ENCODE results near the gene CFAP20.
"Not testable (repeated sequence)": the region's sequence is repeated elsewhere in the genome, so short reads cannot be mapped to it uniquely, and the experiment has no call there.

Gene CFAP20

DNA sequence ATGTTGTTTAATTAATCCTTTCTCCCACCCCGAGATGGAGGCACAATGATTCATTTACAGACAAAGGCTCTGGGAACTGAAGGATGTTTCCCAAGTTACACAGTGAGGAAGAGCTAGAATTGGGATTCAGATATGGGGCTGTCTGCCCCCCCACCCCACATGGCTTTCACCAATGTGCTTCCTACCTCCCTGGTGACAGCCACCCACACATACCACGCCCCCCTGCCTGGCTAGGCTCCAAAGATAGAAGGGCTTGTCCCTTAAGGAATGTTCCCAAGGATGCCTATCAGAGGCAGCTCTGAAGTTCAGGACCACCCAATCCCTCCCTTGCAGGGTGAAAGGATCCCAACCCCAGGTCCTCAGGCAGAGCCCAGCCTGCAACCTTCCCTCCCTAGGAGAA, 32.9 kb downstream of the CFAP20 start:
- DNase-seq (ENCODE audit: low spot score): no peak

DNA sequence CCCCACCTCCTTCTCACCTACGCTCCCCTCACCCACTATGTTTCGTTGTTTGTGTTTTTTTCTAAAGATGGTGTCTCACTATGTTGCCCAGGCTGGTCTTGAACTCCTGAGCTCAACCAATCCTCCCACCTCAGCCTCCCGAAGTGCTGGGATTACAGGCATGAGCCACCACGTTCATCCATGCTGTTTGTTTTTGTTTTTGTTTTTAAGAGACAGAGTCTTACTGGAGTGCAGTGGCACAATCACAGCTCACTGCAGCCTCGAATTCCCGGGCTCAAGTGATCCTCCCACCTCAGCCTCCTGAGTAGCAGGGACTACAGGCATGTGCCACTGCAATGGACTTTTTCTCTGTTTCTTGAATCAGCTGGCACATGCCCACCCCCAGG, 33.6 kb downstream of the CFAP20 start:
- DNase-seq (ENCODE audit: low spot score): not testable (repeated sequence)

DNA sequence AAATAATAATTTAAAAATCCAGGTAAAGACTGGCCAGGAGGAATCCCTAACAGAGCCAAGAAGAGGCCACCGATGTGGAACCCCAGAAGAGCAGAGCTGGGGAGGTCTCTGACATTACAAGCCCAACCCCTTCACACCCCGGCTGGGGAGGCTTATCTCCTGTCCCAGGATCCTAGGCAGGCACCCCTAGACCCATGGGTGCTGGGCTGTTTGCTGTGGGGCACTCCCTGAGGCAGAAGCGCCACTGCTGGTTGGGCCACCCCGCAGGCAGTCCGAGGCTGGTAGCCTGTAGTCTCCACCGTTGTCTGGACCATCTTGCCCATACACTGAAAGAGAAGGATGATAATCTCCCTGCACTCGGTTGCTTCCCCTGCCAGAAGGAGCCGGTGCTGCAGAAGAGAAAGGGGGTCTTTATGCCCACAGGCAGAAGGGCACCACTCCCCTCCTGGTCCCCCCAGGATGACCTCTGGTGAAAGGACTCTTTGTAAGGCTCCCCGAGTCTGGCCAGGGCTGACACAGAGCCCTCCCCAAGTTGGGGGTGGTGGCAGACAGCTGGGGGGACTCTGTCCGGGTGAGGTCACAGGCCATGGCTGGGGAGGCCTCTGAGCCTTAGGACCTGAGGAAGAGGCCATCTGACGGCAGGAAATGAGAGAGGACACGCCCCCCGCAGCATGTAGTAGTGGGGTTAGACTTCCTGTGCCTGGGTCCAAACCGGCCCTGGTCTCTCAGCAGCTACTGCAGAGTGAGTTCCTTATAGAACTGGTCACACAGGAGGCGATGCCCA, 34.2 kb downstream of the CFAP20 start:
- no peak for DNase-seq (ENCODE audit: low spot score)

DNA sequence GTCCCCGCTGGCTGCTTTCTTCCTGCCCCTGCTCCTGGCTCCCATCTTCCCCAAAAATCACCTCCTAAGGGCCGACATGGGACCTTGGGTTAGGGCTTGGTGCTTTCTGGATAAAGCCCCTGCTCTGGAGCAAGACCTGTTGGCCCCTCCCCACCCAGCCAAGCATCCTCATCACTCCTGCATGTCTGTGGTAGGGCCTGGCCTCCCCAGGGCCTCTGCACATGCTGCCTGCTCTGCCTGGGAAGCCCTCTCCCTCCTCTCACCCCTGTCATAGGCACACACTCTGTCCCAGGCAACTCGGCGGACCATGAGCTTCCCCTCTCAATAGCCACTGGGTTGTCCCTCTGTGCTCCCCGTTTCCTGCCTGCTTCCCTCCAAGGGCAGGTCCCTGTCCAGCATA, 35.2 kb downstream of the CFAP20 start:
- DNase-seq (ENCODE audit: low spot score): no peak

DNA sequence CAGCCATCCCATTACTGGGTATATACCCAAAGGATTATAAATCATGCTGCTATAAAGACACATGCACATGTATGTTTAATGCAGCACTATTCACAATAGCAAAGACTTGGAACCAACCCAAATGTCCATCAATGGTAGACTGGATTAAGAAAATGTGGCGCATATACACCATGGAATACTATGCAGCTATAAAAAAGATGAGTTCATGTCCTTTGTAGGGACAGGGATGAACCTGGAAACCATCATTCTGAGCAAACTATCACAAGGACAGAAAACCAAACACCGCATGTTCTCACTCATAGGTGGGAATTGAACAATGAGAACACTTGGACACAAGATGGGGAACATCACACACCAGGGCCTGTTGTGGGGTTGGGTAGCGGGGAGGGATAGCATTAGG, 38.8 kb downstream of the CFAP20 start:
- not testable (repeated sequence) for DNase-seq (ENCODE audit: low spot score)

DNA sequence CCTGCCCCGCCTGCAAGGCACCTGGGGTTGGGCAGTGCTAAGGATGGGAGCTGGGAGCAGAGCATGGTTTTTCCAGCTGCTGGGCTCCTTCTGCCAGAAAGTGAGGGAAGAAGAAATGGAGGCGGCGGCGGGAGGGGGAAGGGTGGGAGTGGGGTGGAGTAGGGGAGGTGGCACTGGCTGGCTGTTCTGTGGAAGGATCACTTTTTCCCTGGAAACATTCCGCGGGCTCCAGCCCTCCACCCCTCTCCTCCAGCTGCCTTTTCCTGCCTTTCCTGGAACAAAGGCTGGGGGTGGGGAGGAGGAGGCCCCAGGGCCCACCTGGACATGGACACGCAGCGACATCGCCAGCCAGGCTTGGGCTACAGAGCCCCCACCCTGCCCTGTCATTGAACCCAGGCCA, 41.1 kb downstream of the CFAP20 start:
- DNase-seq (ENCODE audit: low spot score): no peak

DNA sequence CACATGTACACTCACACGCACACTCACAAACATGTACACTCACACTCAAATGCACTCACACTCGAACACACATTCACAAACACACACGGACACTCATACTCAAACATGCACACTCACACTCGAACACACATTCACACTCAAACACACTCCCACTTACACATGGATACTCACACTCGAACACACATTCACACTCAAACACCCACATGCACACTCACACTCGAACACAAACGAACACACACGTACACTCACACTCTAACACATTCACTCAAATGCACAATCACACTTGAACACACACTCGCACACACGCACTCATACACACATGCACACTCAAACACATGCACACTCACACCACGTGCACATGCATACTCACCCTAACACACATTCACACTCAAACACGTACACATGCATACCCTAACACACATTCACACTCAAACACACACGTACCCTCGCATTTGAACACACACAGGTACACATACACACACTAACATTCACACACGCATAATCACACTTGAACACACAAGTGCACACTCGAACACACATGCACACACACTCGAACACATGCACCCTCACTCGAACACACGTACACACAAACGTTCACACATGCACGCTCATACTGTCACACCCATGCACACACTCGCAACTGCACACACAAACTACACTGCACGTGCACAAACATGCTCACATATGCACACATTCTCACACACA, 41.8 kb downstream of the CFAP20 start:
- no peak for DNase-seq (ENCODE audit: low spot score)

DNA sequence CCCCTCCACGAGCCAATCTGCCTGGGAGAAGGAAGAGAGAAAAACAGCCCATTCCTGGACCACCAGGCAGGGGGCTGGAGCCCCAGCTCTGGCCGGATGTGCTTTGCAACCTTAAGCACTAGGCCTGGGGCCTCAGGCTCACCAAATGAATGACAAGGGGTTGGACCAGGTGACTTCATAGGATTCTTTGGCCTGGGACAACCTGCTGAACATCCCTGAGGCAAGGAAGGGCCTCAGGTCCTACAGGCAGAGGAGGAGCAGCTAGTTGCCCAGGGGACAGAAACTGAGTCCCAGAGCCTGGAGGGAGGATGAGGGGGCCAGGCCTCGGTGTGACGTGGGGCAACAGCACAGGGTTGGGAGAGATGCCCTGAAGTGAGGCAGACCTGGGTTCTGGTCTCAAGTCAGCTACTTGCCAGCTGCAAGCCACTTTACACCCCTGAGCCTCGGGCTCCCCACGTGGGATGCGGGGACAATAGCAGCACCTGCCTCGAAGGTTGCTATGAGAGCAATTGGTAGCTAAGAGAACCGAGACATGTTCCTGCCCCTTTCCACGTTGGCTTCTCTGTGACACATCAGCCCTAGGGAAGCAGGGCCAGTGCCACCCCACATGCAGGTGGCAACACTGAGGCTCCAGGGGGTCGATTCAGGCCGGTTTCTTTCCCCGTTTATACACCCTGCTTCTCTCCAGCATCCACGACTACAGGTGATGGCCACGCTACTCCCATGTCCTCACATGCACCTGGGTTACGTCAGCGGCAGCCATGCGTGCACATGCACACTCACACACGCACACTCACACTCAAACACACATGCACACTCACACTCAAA, 42.6 kb downstream of the CFAP20 start:
- DNase-seq (ENCODE audit: low spot score): no peak

DNA sequence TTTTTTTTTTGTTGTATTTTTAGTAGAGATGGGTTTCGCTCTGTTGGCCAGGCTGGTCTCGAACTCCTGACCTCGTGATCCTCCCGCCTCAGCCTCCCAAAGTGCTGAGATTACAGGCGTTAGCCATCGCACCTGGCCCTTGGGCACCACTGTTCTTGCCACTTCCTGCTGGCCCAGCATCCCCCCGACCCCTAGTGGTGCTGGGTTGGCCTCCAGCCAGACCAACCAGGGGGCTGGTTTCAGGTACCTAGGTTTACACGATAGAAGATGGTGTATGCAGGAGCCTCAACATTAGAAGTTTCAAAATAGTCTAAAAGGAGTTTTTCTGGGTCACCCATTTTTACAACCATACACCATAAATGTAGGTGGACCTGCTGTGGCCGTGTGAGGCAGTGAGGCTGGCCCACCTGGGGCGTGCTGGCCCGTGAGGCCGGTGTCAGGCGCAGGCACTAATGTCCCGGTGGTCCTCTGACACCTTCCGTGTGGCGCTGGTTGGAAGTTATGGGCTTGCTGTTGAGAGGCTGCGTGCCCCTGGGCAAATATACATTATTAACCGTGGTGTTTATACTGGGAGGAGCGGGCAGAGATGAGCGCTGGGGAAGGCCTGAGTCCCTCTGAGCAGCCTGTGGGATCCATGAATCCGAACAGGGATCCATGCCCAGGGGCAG, 43.5 kb downstream of the CFAP20 start:
- DNase-seq (ENCODE audit: low spot score): no peak

DNA sequence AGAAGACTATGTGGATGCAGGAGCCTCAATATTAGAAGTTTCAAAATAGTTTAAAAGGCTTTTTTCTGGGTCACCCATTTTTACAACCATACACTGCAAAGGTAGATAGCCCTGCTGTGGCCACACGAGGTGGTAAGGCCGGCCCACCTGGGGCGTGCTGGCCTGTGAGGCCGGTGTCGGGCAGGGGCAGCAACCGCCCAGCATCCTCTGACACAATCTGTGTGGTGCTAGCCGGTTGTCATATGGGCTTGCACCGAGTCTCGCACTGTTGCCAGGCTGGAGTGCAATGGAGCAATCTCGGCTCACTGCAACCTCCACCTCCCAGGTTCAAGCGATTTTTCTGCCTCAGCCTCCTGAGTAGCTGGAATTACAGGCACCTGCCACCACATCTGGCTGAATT, 44.0 kb downstream of the CFAP20 start:
- no peak for DNase-seq (ENCODE audit: low spot score)

DNA sequence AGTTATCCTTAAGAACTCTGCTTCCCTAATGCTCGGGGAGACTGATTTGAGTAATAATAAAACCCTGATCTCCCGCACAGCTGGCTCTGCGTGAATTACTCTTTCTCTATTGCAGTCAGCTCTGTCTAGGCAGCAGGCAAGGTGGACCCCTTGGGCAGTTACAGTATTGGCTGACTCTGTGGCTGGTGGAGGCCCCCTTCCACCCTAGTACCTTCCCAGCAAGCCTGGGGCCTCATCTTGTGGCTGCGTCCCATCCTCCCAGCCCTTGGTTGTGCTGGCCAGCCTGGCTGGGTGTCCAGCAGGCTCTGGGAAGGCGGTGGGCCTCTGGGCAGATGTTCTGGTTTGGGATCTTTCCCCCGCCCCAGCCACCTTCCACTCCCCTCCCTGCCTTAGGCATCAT, 44.5 kb downstream of the CFAP20 start:
- no peak for DNase-seq (ENCODE audit: low spot score)

DNA sequence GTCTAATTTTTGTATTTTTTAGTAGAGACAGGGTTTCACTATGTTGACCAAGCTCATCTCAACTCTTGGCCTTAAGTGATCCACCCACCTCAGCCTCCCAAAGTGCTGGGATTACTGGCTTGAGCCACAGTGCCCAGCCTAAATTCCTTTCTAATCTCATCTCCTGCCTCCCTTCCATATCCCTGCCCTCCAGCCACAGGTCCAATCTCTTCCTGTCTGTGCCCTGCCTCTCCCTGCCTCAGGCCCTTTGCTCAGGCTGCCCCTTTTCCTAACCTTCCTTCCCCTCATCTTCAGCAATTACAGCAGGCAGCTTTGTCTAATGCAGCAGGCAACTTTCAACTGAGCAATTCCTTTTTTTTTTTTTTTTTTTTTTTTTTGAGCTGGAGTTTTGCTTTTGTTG, 46.8 kb downstream of the CFAP20 start:
- DNase-seq (ENCODE audit: low spot score): no peak

DNA sequence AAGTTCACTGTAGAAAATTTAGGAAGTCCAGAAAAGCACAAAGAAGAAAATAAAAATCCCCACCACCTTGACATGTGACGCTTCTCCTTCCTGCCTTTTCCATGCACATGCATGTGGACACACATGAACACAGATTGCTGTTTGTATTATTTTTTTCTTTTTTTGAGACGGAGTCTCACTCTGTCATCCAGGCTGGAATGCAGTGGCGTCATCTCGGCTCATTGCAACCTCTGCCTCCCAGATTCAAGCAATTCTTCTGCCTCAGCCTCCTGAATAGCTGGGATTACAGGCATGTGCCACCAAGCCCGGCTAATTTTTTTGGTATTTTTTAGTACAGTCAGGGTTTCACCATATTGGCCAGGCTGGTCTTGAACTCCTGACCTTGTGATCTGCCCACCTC, 48.5 kb downstream of the CFAP20 start:
- DNase-seq (ENCODE audit: low spot score): not testable (repeated sequence)

DNA sequence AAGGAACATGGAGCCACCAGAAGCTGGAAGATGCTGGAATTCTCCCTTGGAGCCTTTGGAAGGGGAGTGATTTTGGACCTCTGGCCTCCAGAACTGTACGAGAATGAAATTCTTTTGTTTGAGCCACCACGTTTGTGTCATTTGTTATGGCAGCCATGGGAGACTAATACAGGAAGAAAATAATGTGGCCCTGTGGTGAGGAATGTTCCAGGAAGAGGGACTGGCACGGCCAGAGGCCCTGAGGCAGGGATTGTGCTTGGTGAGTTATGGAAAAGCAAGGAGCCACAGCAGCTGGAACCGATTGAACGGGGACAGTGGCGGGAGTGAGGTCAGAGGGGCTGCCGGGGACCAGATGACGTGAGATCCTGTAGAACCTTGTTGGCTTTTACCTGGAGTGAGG, 51.4 kb downstream of the CFAP20 start:
- no peak for DNase-seq (ENCODE audit: low spot score)

DNA sequence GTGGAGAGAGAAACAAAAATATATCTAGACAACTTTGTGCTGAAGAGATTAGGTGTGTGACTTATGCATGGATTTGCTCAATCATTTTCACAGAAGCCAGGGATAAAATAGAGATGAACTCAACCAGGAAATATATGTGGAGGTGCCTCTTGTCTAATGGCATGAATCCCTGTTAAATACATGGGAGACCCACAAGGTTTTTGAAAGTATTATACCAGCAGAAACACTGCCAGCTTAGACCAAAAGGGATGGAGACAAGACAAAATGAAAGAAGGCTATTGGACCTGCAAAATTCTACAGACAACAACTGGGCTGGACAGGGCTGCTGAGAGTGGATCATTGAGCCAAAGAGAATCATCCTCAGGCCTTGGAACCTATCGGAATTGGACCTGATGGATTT, 52.7 kb downstream of the CFAP20 start:
- no peak for DNase-seq (ENCODE audit: low spot score)

DNA sequence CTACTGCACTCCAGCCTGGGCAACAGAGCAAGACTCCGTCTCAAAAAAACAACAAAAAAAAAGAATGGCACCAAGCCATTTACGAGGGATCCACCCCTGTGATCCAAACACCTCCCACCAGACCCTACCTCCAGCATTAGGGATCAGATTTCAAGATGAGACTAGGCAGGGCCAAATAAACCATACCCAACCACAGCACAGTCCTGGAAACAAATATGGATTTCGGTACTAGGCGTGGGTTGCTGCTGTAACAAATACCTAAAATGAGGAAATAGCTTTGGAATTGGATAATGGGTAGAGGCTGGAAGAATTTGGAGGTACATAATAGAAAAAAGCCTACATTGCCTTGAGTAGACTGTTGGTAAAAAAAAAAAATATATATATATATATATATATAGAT, 54.5 kb downstream of the CFAP20 start:
- DNase-seq (ENCODE audit: low spot score): no peak

DNA sequence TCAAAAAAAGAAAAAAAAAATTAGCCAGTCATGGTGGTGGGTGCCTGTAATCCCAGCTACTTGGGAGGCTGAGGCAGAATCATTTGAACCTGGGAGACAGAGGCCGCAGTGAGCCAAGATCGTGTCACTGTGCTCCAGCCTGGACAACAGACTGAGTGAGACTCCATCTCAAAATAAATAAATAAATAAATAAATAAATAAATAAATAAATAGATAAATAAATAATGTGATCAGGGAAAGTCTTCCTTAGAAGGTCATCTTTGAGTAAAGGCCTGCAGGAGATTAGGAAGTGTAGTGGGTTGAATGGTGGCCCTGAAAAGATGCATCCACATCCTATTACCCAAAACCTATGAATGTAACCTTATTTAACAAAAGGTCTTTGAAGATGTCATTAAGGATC, 56.1 kb downstream of the CFAP20 start:
- DNase-seq (ENCODE audit: low spot score): not testable (repeated sequence)

DNA sequence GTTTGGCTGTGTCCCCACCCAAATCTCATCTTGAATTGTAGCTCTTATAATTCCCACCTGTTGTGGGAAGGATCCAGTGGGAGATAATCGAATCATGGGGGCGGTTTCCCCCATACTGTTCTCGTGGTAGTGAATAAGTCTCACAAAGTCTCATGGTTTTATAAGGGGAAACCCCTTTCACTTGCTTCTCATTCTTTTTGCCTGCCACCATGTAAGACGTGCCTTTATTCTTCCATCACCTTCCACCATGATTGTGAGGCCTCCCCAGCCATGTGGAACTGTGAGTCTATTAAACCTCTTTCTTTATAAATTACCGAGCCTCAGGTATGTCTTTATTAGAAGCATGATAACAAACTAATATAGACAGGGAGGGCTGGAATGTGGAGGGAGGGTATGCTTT, 57.0 kb downstream of the CFAP20 start:
- DNase-seq (ENCODE audit: low spot score): not testable (repeated sequence)

DNA sequence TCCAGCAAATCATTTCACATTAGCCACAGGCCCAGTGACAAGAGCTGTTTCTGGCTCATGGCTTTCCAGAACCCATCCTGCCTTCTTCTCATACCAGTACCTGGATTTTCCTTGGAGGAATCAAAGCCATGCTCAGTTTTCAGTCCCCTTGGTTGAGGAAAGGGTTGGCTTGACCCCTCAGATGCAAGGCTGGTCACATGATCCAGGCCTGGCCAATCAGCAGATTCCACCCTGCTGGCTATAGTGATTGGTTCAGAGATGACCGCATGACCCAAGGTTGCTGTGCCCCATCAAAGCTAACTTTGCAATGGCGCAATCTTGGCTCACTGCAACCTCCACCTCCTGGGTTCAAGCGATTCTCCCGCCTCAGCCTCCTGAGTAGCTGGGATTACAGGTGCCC, 58.6 kb downstream of the CFAP20 start:
- DNase-seq (ENCODE audit: low spot score): no peak
